Left forelimb (tissue), 1 donor: ENCODE data around the gene SHMT1.
"Not testable (repeated sequence)": the region's sequence is repeated elsewhere in the genome, so short reads cannot be mapped to it uniquely, and the experiment has no call there.

Experiments used
- DNase-seq: peaks from one replicate; pipeline ENCODE4 v3.0.0-alpha.2; 2018; ENCODE audit warnings: low spot score

Gene SHMT1

DNA sequence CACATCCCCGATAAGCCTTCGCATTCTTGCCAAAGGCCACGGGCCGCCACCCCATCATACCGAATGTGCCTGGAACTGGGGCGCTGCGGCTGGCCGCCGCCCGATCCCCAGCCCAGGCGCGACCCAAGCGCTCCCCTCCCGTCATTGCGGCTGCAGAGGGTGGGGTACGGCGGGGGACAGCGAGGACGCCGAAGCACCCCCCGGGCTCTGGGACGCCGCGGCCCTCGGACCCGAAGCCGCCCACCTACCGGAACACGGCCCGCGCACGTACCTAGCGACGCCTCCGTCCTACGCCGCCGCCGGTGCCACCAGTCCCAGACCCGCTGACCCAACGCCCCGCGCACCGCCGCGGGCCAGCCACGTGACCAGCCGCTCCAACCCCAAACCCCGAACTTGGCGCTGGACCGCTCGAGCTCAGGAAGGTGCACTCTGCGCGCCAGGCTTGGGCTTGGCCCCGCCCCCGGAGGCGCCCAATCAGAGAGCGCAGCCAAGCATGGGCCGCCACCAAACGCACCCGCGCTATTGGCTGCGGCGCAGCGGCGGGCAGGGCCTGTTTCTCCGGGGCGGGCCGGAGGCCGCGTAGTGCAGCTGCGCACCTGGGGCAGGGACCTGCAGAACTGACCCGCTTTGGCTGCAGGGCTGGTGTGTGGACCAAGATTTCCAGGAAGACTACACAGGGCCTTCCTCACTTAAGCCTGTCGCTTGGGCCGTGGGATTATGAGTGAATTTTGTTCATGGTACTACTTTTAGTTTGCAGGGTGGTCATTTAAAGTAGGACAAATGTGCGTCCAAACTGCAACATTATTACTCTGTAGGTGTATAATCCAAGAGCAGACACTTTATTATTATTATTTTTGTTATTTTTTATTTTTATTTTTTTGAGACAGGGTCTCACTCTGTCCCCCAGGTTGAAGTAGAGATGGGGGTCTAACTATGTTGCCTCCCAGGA lies at the start of gene SHMT1:
Gene SHMT1, minus strand, starts transcription at position 450 of the 949 bp plus-strand sequence. CDS start 7,569 bp downstream, outside the sequence.
- DNase-seq, result peak; percentile 93

GRCh38 chr17:18412001-18412538 lies 48.7 kb upstream of the SHMT1 start:
- DNase-seq, result not testable (repeated sequence)

- DNase-seq, result peak; percentile 77
Observed at GRCh38 chr17:18411377-18411864, 48.1 kb upstream of the SHMT1 start.

DNA sequence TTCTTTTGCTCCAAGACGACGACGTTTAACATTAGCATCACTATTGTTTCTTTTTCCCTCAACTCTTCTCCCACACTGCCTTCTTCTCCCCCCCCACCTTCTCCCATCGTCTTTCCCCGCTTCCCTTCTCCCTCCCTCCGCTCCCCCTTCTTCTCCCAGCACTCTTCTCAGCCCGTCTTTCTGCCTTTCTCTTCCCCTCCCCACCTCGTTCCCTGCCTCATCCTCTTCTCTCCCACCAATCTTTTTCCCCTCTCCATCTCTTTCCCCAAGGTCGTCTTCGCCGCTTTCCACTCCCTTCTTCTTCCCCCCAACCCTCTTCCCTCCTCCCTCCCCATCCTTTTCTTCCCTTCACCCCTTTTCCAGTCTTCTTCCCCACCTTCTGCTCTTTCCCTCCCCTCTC lies 47.4 kb upstream of the SHMT1 start:
- peak; percentile 69 for DNase-seq

GRCh38 chr17:18409321-18409720 lies 46.0 kb upstream of the SHMT1 start:
- DNase-seq, result not testable (repeated sequence)

DNA sequence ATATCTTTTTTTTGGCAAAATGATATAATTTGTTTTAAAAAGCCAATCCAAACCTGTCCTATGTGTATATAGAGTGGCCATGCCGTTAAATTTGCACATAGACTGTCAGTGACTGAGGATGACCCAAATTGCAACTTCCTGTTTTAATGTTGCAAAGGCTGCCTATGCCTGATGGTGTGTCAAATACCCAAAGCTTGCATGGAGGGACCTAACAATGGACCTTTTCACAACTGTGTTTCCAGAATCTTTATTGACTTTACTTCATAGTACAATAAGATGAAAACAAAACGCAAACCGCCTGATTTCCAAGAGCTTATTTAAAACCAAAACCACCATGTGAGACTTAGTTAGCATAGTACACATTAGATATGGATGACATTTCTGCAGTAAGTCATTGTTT lies 45.6 kb upstream of the SHMT1 start:
- DNase-seq, result not testable (repeated sequence)

- DNase-seq, result not testable (repeated sequence)
Observed at GRCh38 chr17:18403604-18404003, 40.3 kb upstream of the SHMT1 start.

DNA sequence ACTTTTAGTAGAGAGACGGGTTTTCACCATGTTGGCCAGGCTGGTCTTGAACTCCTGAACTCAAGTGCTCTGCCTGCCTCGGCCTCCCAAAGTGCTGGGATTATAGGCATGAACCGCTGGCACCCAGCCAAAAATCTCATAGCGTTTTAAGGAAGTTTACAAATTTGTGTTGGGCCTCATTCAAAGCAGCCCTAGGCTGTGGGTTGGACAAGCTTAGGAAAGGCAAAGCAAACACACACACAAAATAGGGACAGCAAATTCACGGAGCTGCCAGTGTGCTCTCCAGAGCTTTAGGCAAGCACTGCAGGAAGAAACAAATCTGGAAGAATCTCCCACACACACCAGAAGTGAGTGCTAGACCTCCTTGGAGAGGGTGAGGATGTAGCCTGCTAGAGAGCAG lies 39.8 kb upstream of the SHMT1 start:
- DNase-seq, result not testable (repeated sequence)

DNA sequence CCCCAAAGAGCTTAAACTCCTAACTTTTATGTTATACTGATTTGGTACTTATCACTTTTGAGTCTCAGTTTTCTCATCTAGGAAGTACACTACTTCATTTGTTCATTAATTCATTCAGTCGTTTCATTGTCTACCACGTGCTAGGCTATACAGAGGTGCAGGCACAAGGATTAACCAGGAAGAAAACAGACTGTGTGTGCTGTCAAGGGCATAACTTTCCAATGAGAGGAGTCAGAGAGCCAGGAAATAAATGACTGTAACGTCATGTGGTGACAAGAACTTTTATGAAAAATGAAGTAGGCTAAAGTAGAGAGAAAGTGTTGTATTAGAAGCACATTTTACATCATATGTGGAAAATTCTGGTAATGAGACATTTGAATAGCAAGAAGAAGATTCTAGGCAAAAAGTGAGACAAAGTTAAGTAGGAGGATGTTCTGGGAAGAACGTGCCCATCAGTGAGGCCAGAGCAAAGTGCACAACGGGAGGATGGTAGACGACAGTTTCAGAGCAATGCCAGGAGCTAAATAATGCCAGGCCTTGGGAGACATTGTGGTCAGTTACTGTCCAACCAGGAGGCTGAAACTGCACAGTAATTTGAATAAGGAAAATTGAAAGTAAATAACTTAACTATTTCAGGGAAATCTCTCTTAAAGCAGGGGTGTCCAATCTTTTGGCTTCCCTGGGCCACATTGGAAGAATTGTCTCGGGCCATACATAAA lies 38.7 kb upstream of the SHMT1 start:
- not testable (repeated sequence) for DNase-seq

DNA sequence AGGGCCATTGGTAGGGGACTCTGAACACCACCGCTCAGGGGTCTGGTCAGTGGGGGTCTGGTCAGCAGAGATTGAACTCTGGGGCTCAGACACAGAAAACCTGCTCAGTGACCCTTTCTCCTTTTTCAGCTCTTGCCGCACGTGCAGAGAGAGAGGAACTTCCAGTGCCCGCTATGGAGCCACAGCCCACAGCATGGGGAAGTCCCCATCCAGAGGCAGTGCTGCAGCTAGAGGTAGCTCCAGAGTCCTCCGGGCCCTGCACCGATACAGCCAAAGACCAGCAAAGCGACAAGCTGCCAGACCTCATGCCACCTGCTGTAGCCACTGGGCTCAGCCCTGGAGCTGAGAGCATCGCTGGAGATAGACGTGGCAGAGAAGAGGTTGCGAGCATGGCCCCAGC lies 25.4 kb upstream of the SHMT1 start:
- DNase-seq, result not testable (repeated sequence)

DNA sequence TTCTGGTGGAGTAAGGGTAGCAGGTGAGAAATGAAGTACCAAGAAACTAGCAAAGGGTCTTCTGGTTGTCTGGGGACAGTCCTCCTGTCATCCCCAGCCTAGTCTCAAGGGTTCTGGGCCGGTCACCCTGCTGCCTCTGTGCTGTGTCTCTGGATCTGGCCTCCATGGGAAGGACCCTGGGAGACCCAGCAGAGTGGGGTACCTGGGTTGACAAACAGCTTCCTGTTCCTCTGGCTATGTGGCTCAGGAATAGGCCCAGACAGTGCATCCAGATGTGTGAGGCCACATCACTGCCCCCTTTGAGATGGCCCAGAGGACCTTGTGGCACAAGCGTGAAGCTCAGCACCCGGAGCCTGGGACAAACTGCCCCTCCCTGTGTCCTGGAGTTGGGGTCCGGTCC lies 24.9 kb upstream of the SHMT1 start:
- DNase-seq, result not testable (repeated sequence)

- not testable (repeated sequence) for DNase-seq
Observed at GRCh38 chr17:18387583-18387982, 24.2 kb upstream of the SHMT1 start.

DNA sequence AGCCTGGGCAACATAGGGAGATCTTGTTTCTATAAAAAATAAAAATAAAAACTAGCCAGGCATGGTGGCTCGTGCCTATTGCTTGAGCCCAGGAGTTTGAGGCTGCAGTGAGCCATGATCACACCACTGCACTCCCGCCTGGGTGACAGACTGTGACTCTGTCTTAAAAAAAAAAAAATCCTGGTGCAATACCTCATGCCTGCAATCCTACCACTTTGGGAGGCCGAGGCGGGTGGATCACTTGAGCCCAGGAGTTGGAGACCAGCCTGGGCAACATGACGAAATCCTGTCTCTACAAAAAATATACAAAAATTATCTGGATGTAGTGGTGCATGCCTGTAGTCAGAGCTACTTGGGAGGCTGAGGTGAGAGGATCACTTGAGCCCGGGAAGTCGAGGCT lies 20.9 kb upstream of the SHMT1 start:
- DNase-seq, result not testable (repeated sequence)

DNA sequence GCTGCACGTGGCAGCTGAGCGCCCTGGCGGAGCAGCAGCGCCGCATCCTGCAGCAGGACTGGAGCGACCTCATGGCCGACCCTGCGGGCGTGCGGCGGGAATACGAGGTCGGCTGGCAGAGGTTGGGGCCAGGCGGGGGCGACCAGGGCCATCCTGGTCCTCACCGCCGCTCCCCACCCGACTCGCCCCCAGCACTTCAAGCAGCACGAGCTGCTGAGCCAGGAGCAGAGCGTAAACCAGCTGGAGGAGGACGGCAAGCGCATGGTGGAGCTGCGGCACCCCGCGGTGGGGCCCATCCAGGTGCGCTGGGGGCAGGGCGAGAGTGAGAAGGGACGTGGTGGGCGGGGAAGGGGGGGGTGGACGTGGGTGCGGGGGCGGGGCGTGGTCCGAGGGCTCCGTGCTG lies 19.7 kb upstream of the SHMT1 start:
- DNase-seq, result not testable (repeated sequence)

DNA sequence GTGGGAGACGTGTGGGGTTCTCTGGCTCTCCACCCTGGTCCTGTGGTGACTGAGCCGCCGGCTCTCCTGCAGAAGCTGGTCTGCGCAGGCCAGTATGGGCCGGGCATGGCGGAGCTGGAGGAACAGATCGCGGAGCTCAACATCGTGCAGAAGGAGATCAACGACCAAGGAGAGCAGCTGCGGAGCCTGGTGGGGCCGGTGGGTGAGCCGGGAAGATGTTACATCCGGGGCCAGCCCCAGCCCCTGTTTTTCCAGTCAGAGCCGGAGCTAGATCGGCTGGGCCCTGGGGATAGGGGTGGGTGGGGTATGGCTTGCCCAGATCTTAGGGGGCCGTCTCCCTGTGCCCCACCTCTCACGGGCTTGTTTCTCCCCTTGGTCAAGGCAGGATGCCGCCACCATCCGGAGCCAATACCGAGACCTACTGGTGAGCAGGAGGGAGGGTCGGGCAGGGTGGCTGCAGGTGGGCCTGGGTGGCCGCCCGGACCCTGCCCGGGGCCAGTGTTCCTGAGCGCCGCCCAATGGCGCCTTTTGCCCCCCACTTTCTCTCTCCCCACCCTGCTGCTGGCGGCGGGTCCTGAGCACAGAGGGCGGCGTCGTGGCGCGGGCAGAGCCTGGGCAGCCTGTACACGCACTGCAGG lies 19.2 kb upstream of the SHMT1 start:
- DNase-seq, result no peak

DNA sequence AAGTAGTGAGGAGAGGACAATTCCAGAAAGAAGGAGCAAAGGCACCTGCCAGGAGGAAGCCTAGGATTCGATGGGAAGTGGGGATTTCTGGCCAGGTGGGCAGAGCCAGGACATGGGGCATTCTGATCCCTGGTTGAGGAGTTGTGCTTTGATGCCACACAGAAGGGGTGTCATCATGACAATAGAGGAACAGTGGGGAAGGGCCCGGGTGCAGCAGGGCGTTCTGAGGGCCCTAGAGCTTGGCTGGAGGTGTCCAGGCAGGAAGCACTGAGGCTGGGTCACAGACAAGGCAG lies 18.5 kb upstream of the SHMT1 start:
- DNase-seq, result no peak

- DNase-seq, result no peak
Observed at GRCh38 chr17:18381158-18381952, 18.0 kb upstream of the SHMT1 start.

DNA sequence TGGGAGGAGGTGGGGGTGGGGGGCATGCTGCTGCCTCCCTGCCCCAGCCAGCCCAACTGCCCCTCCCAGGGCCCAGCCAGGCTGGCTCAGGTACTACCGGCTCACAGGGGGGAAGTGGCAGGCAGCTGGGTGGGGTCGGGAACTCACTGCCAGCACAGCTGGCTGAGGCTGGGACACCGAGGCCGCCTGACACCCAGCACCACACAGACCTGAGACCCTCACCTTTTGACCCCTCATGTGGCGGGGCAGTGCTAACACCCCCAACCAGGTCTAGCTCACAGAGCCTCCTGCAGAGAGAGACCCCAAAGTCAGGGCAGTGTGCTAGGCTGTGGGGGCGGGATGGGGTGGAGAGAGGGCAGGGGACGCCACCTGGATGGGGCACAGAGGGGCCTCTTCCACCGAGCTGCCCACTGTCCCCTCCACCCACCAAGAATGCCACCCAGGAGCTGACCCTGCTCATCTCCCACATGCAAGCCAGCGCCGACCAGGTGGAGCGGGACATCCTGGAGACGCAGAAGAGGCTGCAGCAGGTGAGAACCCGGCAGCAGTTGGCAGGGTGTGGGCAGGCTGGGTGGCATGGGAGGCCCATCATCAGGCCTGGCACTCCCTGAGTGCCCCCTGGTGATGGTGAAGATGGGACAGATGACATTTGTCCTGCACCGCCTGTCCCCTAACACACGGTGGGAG lies 17.3 kb upstream of the SHMT1 start:
- no peak for DNase-seq

GRCh38 chr17:18379246-18380146 lies 16.1 kb upstream of the SHMT1 start:
- DNase-seq, result no peak

- DNase-seq, result not testable (repeated sequence)
Observed at GRCh38 chr17:18378614-18379013, 15.3 kb upstream of the SHMT1 start.
